HCT116 (cell line): Measurements from ENCODE around the gene C1orf21. TPM values are rescaled to one million over a fixed set of nuclear protein-coding genes. Genes with fewer than 3 reads are reported as not detected.
A peak's percentile ranks its signal among the peaks of the same experiment; 100 is the strongest.

Experiments
- ATAC-seq: fragments of 200-7000 bp; cut with Tn5 transposase; 2 replicates; pipeline ENCODE4 v1.9.1; 2020; ENCODE audit warnings: mild to moderate bottlenecking, moderate library complexity
- BruUV-seq: library from RNA; stranded (reverse); fragments of 400-500 nt; replicated peaks from 2 replicates; lab custom pipeline; 2021; lab: Mats Ljungman, UMichigan
- CTCF ChIA-PET: fragments of 300-600 bp; sonication (Branson Sonifier 250); formaldehyde crosslinking; loops from one replicate; lab custom pipeline; 2021; ENCODE audit warnings: antibody characterized with exemption; lab: Charles Lee
- POLR2A ChIA-PET: fragments of 300-600, 350-600 bp; sonication (Branson Sonifier 250); formaldehyde crosslinking; loops from one replicate; lab custom pipeline; 2021; ENCODE audit warnings: antibody characterized with exemption; lab: Charles Lee
- RAD21 ChIA-PET, 2 experiments: fragments of 300-600 bp; sonication (Branson Sonifier 250); formaldehyde crosslinking; loops; one replicate each; lab custom pipeline; 2023; ENCODE audit warnings: low total read pairs in 2 of 2; ENCODE audit not compliant: uncharacterized antibody in 2 of 2, unreplicated experiment in 2 of 2, low non-redundant PET in 1 of 2; lab: Charles Lee
- DNase-seq: peaks from one replicate; pipeline ENCODE4 v3.0.0-alpha.2; 2010; ENCODE audit warnings: low read depth, low spot score
- H2AFZ ChIP-seq: fragments of 200-600 bp; shearing (Covaris generic), sonication (generic); 2 replicates; pipeline ENCODE4 v1.6.1; 2017; ENCODE audit warnings: low read depth, mixed run types, mixed read lengths, antibody characterized with exemption, low read length; ENCODE audit not compliant: poor library complexity, severe bottlenecking
- H3K27ac ChIP-seq: 2 replicates; pipeline ENCODE4 v1.5.1; 2012; ENCODE audit warnings: low read depth, low read length
- H3K27me3 ChIP-seq: fragments of 200-600 bp; sonication (generic); 2 replicates; pipeline ENCODE4 v1.6.1; 2016; ENCODE audit warnings: mixed run types, low read length, mixed read lengths; ENCODE audit not compliant: insufficient read depth
- H3K36me3 ChIP-seq, 2 experiments: fragments of 200-500 bp in 1 of 2; fragments of 200-600 bp in 1 of 2; sonication (Bioruptor generic) in 1 of 2; sonication (generic) in 1 of 2; 2 replicates each; pipeline versions ENCODE4 v1.5.1 to v1.6.1; 2014 to 2016; ENCODE audit warnings: low read length in 2 of 2, inconsistent platforms in 1 of 2, mixed read lengths in 1 of 2, mixed run types in 1 of 2; ENCODE audit not compliant: insufficient read depth in 2 of 2, control insufficient read depth in 1 of 2
- H3K4me1 ChIP-seq, 2 experiments: fragments of 200-600 bp in 1 of 2; sonication (generic) in 1 of 2; 2 replicates each; pipeline versions ENCODE4 v1.5.1 to v1.6.1; 2012 to 2017; ENCODE audit warnings: low read length in 2 of 2, inconsistent platforms in 1 of 2, mild to moderate bottlenecking in 1 of 2, mixed read lengths in 1 of 2, mixed run types in 1 of 2, moderate library complexity in 1 of 2; ENCODE audit not compliant: insufficient read depth in 2 of 2, control insufficient read depth in 1 of 2
- H3K4me2 ChIP-seq: fragments of 200-600 bp; sonication (generic); 2 replicates; pipeline ENCODE4 v1.6.1; 2017; ENCODE audit warnings: mixed run types, low read length, mixed read lengths
- H3K4me3 ChIP-seq, 2 experiments: fragments of 200-600 bp in 1 of 2; sonication (generic) in 1 of 2; replicated peaks in 1 of 2; 2 replicates each; pipeline ENCODE4 v1.5.1; 2011 to 2016; ENCODE audit warnings: low read length in 2 of 2, control low read depth in 1 of 2, low read depth in 1 of 2, mild to moderate bottlenecking in 1 of 2, mixed read lengths in 1 of 2, mixed run types in 1 of 2
- H3K79me2 ChIP-seq: fragments of 200-600 bp; sonication (generic); 2 replicates; pipeline ENCODE4 v1.6.1; 2017; ENCODE audit warnings: mild to moderate bottlenecking, mixed run types, low read length, moderate library complexity, mixed read lengths; ENCODE audit not compliant: insufficient read depth
- H3K9ac ChIP-seq: fragments of 200-600 bp; sonication (generic); 2 replicates; pipeline ENCODE4 v1.6.1; 2016; ENCODE audit warnings: low read length, mixed read lengths
- H3K9me2 ChIP-seq: fragments of 200-600 bp; sonication (generic), shearing (Covaris generic); 2 replicates; pipeline ENCODE4 v1.6.1; 2017; ENCODE audit warnings: mixed run types, mild to moderate bottlenecking, moderate library complexity; ENCODE audit not compliant: insufficient read depth
- H3K9me3 ChIP-seq, 2 experiments: fragments of 200-500 bp in 1 of 2; fragments of 200-600 bp in 1 of 2; sonication (Bioruptor generic) in 1 of 2; sonication (generic) in 1 of 2; 2 replicates each; pipeline ENCODE4 v1.6.1; 2014 to 2017; ENCODE audit warnings: low read length in 2 of 2, mixed read lengths in 2 of 2, inconsistent platforms in 1 of 2, low read depth in 1 of 2, mild to moderate bottlenecking in 1 of 2, mixed run types in 1 of 2, moderate library complexity in 1 of 2; ENCODE audit not compliant: control insufficient read depth in 1 of 2, insufficient read depth in 1 of 2
- H4K20me1 ChIP-seq: fragments of 200-600 bp; sonication (generic), shearing (Covaris generic); 2 replicates; pipeline ENCODE4 v1.6.1; 2017; ENCODE audit warnings: mixed run types, mild to moderate bottlenecking, moderate library complexity; ENCODE audit not compliant: insufficient read depth
- ATF3 ChIP-seq: IDR thresholded peaks from 2 replicates; pipeline ENCODE4 v1.6.1; 2012
- EGR1 ChIP-seq: IDR thresholded peaks from 2 replicates; pipeline ENCODE4 v1.6.1; 2012; ENCODE audit warnings: low read depth
- ELF1 ChIP-seq: IDR thresholded peaks from 2 replicates; pipeline ENCODE4 v1.6.1; 2012; ENCODE audit warnings: low read depth, borderline replicate concordance
- EZH2phosphoT487 ChIP-seq: fragments of 200-600 bp; IDR thresholded peaks from 2 replicates; pipeline ENCODE4 v1.6.1; 2018; ENCODE audit warnings: antibody characterized with exemption, borderline replicate concordance
- FOSL1 ChIP-seq: IDR thresholded peaks from 2 replicates; pipeline ENCODE4 v1.6.1; 2012; ENCODE audit warnings: low read depth
- MAX ChIP-seq: IDR thresholded peaks from 2 replicates; pipeline ENCODE4 v1.6.1; 2012
- POLR2AphosphoS5 ChIP-seq: IDR thresholded peaks from 2 replicates; pipeline ENCODE4 v1.6.1; 2011; ENCODE audit warnings: mild to moderate bottlenecking, low read depth, low read length, moderate library complexity
- SIN3A ChIP-seq: IDR thresholded peaks from 2 replicates; pipeline ENCODE4 v1.6.1; 2012; ENCODE audit warnings: low read depth
- SP1 ChIP-seq: IDR thresholded peaks from 2 replicates; pipeline ENCODE4 v1.6.1; 2012; ENCODE audit warnings: low read depth
- TCF7L2 ChIP-seq: IDR thresholded peaks from 2 replicates; pipeline ENCODE4 v1.7.0; 2011; ENCODE audit warnings: borderline replicate concordance, inconsistent platforms; ENCODE audit not compliant: insufficient read depth, insufficient read length; ENCODE audit errors: extremely low read depth
- YY1 ChIP-seq: IDR thresholded peaks from 2 replicates; pipeline ENCODE4 v1.6.1; 2011; ENCODE audit warnings: low read length, low read depth, moderate library complexity, mild to moderate bottlenecking; ENCODE audit not compliant: insufficient replicate concordance; ENCODE audit errors: extremely low read depth
- ZBTB33 ChIP-seq: IDR thresholded peaks from 2 replicates; pipeline ENCODE4 v1.6.1; 2011; ENCODE audit warnings: mild to moderate bottlenecking, low read length, moderate library complexity; ENCODE audit not compliant: insufficient replicate concordance; ENCODE audit errors: extremely low read depth
- ZFX ChIP-seq: fragments of 450-650 bp; IDR thresholded peaks from 2 replicates; pipeline ENCODE4 v1.6.1; 2017
- ZNF274 ChIP-seq: fragments of 200-500 bp; sonication (Bioruptor generic); IDR thresholded peaks from 2 replicates; pipeline ENCODE4 v1.6.1; 2014; ENCODE audit warnings: mild to moderate bottlenecking, low read depth, low read length, inconsistent platforms
- intact Hi-C: fragments of 100-400 bp; cut with micrococcal nuclease; formaldehyde crosslinking; loops from 2 replicates; pipeline ENCODE4 v1.10.0; 2022
- total RNA-seq: library from RNA; stranded (reverse); gene quantifications from one replicate; pipeline ENCODE4 v1.2.1, GENCODE V29; 2021; ENCODE audit not compliant: unreplicated experiment

The C1orf21 gene
- total RNA-seq, 1 experiment from 2014 or later = 8.9 TPM

- intact Hi-C loops = no loop called here
- no peak for TF ChIP-seq MAX
- TSS peak; percentile 51 for BruUV-seq
- H3K27ac ChIP-seq = no peak overlapping the region
- H3K4me1 ChIP-seq = peaks cover 0 to 21% of the 10 kb centered on the region in 2 experiments
- no peaks in the 10 kb centered on the region for H3K9me3 ChIP-seq
- H3K27me3 ChIP-seq = no peaks in the 10 kb centered on the region
- H3K36me3 ChIP-seq = no peaks in the 10 kb centered on the region
- peak overlapping the region; percentile 63; the same call in 1 of the 2 replicates for H3K9ac ChIP-seq
- peak overlapping the region in 1 of 2 experiments; percentile 70; a peak in 3 of 4 replicates for H3K4me3 ChIP-seq
- CTCF ChIA-PET = no interaction called here
- no peak overlapping the region for H2AFZ ChIP-seq
- no peak for ATAC-seq
- DNase-seq = no peak
- H4K20me1 ChIP-seq = no peaks in the 10 kb centered on the region
- POLR2A ChIA-PET = no interaction called here
- H3K79me2 ChIP-seq = no peaks in the 10 kb centered on the region
- RAD21 ChIA-PET = no interaction called here
- H3K9me2 ChIP-seq = no peaks in the 10 kb centered on the region
- H3K4me2 ChIP-seq = peak overlapping the region; percentile 92
Measured at GRCh38 chr1:184388319-184388889, 1.6 kb downstream of the C1orf21 start.

- ChIA-PET POLR2A (no interaction called here), CTCF (no interaction called here), RAD21 (no interaction called here)
- Histone ChIP-seq H3K9me3 (no peaks in the 10 kb centered on the region), H4K20me1 (no peaks in the 10 kb centered on the region), H3K27me3 (no peaks in the 10 kb centered on the region), H3K9ac (no peak overlapping the region), H3K4me2 (peak overlapping the region; percentile 92; the same call in 1 of the 2 replicates), H3K9me2 (no peaks in the 10 kb centered on the region), H3K4me1 (peaks cover 0 to 21% of the 10 kb centered on the region in 2 experiments), H2AFZ (no peak overlapping the region), H3K27ac (no peak overlapping the region), H3K79me2 (no peaks in the 10 kb centered on the region), H3K36me3 (no peaks in the 10 kb centered on the region), H3K4me3 (no peak overlapping the region)
- TF ChIP-seq EZH2phosphoT487 (no peak), YY1 (no peak), TCF7L2 (no peak), SP1 (no peak), ELF1 (no peak), ATF3 (no peak), MAX (no peak), ZNF274 (no peak), SIN3A (no peak), EGR1 (no peak), ZFX (no peak), FOSL1 (no peak), ZBTB33 (no peak), POLR2AphosphoS5 (no peak)
- BruUV-seq = no TSS peak
- DNase-seq = no peak
- intact Hi-C loops = no loop called here
- no peak for ATAC-seq
Measured at GRCh38 chr1:184388971-184389370, 2.1 kb downstream of the C1orf21 start.
